Activated T-cell treated with anti-CD3 and anti-CD28 coated beads, Interleukin-2, amount 50 U/mL, for 1 hour (primary cell): ENCODE measurements around the gene GRPEL2.

Experiments used
- DNase-seq: peaks from one replicate; pipeline ENCODE4 v3.0.0-alpha.2; 2020

The GRPEL2 gene

GRCh38 chr5:149358868-149359495, 13.7 kb downstream of the GRPEL2 start:
- DNase-seq, result no peak

- no peak for DNase-seq
Observed at GRCh38 chr5:149360272-149360671, 15.0 kb downstream of the GRPEL2 start.

- DNase-seq, result no peak
Observed at GRCh38 chr5:149362541-149362940, 17.2 kb downstream of the GRPEL2 start.

GRCh38 chr5:149363358-149363757, 18.1 kb downstream of the GRPEL2 start:
- DNase-seq, result no peak

- no peak for DNase-seq
Observed at GRCh38 chr5:149363936-149364335, 18.6 kb downstream of the GRPEL2 start.

- DNase-seq, result no peak
Observed at GRCh38 chr5:149364719-149365118, 19.4 kb downstream of the GRPEL2 start.

GRCh38 chr5:149365418-149365817, 20.1 kb downstream of the GRPEL2 start:
- DNase-seq, result no peak

- no peak for DNase-seq
Observed at GRCh38 chr5:149366169-149366729, 20.9 kb downstream of the GRPEL2 start.

GRCh38 chr5:149367249-149367971, 22.1 kb downstream of the GRPEL2 start:
- peak; percentile 61 for DNase-seq

GRCh38 chr5:149367972-149368645, 22.8 kb downstream of the GRPEL2 start:
- no peak for DNase-seq

- no peak for DNase-seq
Observed at GRCh38 chr5:149370878-149371277, 25.6 kb downstream of the GRPEL2 start.

- peak; percentile 69 for DNase-seq
Observed at GRCh38 chr5:149371296-149371962, 26.1 kb downstream of the GRPEL2 start.

- no peak for DNase-seq
Observed at GRCh38 chr5:149372076-149372795, 26.9 kb downstream of the GRPEL2 start.

GRCh38 chr5:149372932-149373331, 27.6 kb downstream of the GRPEL2 start:
- DNase-seq, result no peak

- DNase-seq, result no peak
Observed at GRCh38 chr5:149374303-149374702, 29.0 kb downstream of the GRPEL2 start.

GRCh38 chr5:149374801-149375200, 29.5 kb downstream of the GRPEL2 start:
- no peak for DNase-seq

GRCh38 chr5:149375434-149375833, 30.1 kb downstream of the GRPEL2 start:
- no peak for DNase-seq

- DNase-seq, result no peak
Observed at GRCh38 chr5:149376104-149376503, 30.8 kb downstream of the GRPEL2 start.

GRCh38 chr5:149376711-149377447, 31.6 kb downstream of the GRPEL2 start:
- no peak for DNase-seq

- no peak for DNase-seq
Observed at GRCh38 chr5:149378241-149378820, 33.0 kb downstream of the GRPEL2 start.

- no peak for DNase-seq
Observed at GRCh38 chr5:149379177-149379761, 34.0 kb downstream of the GRPEL2 start, which contains the start of gene IL17B. Gene IL17B, minus strand, starts transcription at chr5:149379292. Its CDS starts 67 bp downstream, at chr5:149379225.
